ENCODE measurements around the gene AMOTL2. TPM values are rescaled to one million over a fixed set of nuclear protein-coding genes. Genes with fewer than 3 reads are reported as not detected.

Gene AMOTL2
- total and polyA plus RNA-seq, 9 of the 15 experiments (the other 6 are each of a cell fraction or from before 2014, with no cell fraction given), result 0.12 to 0.31 TPM; not detected in 7

GRCh38 chr3:134344560-134344959, 29.7 kb downstream of the AMOTL2 start (continued):
- TF ChIP-seq PATZ1 (CRISPR knock-in tag; IDR thresholded peaks at IDR 0.05; ENCODE audit: borderline replicate concordance), result no peak
- TF ChIP-seq GATA2 (CRISPR knock-in tag; IDR thresholded peaks at IDR 0.05), result no peak
- no peak for TF ChIP-seq KHSRP (IDR thresholded peaks at IDR 0.05)
- no peak for TF ChIP-seq SP1 (CRISPR knock-in tag; IDR thresholded peaks at IDR 0.05)
- no peak for TF ChIP-seq SAFB2 (IDR thresholded peaks at IDR 0.05; ENCODE audit: borderline replicate concordance, low read depth, low read length, severe bottlenecking)
- no peak for TF ChIP-seq CLOCK (CRISPR knock-in tag; IDR thresholded peaks at IDR 0.05; ENCODE audit: borderline replicate concordance)
- TF ChIP-seq CC2D1A (IDR thresholded peaks at IDR 0.05), result no peak

All from K562 (cell line).